ENCODE results near the gene EIF4E. TPM values are rescaled to one million over a fixed set of nuclear protein-coding genes. Genes with fewer than 3 reads are reported as not detected.
A peak's percentile ranks its signal among the peaks of the same experiment; 100 is the strongest.
"Not testable (repeated sequence)": the region's sequence is repeated elsewhere in the genome, so short reads cannot be mapped to it uniquely, and the experiment has no call there.

Gene EIF4E
- total RNA-seq, 1 donor = 241 TPM

GRCh38 chr4:98919996-98920395, 8.9 kb downstream of the EIF4E start:
- DNase-seq (ENCODE audit: low read depth) = peak; percentile 26
- TF ChIP-seq, protein P1, sequence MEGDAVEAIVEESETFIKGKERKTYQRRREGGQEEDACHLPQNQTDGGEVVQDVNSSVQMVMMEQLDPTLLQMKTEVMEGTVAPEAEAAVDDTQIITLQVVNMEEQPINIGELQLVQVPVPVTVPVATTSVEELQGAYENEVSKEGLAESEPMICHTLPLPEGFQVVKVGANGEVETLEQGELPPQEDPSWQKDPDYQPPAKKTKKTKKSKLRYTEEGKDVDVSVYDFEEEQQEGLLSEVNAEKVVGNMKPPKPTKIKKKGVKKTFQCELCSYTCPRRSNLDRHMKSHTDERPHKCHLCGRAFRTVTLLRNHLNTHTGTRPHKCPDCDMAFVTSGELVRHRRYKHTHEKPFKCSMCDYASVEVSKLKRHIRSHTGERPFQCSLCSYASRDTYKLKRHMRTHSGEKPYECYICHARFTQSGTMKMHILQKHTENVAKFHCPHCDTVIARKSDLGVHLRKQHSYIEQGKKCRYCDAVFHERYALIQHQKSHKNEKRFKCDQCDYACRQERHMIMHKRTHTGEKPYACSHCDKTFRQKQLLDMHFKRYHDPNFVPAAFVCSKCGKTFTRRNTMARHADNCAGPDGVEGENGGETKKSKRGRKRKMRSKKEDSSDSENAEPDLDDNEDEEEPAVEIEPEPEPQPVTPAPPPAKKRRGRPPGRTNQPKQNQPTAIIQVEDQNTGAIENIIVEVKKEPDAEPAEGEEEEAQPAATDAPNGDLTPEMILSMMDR (IDR thresholded peaks at IDR 0.05; ENCODE audit: insufficient read depth, low read depth, low read length) = no peak
- no peak overlapping the region for H3K4me3 ChIP-seq (ENCODE audit: low read depth, low read length)

DNA sequence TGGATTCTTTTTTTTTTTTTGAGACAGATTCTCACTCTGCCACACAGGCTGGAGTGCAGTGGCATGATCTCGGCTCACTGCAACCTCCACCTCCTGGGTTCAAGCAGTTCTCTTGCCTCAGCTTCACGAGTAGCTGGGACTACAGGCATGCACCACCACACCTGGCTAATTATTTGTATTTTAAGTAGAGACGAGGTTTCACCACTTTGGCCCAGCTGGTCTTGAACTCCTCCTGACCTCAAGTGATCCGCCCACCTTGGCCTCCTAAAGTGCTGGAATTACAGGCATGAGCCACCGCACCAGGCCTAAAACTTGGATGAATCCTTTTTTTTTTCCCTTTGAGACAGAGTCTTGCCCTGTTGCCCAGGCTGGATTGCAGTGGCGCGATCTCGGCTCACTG, 18.2 kb downstream of the EIF4E start:
- H3K4me3 ChIP-seq (ENCODE audit: low read depth, low read length); DNase-seq (ENCODE audit: low read depth): not testable (repeated sequence)

DNA sequence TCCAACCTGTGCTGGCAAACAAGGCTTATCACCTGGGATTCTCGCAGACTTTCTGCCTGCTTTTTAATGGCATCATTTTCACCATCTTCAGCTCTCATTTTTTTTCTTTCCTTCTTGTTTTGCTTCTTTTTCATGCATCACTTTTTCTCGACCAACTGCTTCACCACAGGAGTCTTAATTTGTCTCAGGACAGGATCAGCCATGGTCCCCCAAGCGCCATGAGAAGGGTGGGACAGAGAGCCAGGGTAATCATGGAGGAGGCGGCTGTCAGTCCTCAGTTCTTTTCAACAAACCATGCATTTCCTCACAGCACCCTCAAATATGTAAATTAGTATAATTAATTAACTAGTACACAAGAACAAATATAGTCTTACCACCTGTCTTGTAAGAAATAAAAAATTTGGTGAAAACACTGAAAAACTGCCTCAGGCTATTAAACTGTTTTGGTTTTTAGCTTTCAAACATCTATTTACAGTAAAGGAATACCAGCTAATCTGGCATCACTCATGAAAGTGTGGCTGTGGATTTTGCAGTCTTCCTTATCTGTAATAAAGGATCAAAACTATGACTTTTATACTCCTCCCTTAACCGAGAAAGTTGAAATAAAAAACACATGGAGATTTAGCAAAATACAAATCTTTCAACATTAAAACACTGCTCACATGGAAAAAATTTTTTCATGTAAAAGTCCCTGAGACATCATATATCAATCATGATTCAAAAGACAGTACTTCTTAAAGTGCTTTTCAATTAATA, 19.1 kb downstream of the EIF4E start:
- TF ChIP-seq, protein P1 (IDR thresholded peaks at IDR 0.05; ENCODE audit: insufficient read depth, low read depth, low read length) = no peak
- no peak overlapping the region for H3K4me3 ChIP-seq (ENCODE audit: low read depth, low read length)
- DNase-seq (ENCODE audit: low read depth) = peak; percentile 61

DNA sequence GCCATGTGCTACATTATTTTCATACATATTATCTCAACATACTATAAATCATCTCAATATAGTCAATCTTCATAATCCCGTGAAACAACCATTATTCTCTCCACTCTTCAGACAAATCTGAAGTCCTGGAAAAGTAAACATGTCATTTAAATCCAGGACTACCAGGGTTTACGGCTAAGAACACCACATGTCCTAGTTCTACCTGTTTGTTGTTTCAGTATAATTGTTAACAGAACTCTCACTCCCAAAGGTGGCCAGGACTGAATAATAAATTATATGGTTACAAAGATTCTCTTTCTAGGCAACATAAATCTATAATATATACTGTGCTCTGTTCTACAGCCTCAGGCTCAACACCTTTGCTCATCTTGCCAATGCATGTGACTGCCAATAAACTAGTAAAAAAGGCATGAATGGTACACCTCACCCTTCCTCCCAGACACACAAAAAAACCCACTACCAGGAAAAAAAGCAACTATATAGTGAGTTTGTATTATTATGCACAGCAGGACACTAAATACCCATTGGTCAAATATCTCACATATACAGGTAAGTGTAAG, 20.1 kb downstream of the EIF4E start:
- H3K4me3 ChIP-seq (ENCODE audit: low read depth, low read length) = no peak overlapping the region
- DNase-seq (ENCODE audit: low read depth) = no peak
- TF ChIP-seq, protein P1 (IDR thresholded peaks at IDR 0.05; ENCODE audit: insufficient read depth, low read depth, low read length) = no peak

DNA sequence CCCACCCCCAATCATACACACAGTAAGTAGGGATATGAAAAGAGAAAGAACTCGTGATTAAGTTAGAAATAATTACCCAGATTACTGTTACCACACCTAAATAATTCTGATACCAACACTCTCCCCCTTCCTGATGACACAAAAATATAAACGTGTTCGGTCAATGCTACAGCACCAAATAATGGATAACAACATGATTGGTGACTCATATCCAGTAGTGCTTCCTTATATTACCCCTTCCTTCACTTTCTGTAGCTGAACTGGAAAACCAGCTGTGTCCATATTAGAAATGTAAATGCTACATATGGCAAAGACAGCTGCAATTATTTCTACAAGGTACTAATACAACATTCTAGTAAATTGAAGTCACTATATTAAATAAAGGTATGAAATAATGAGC, 20.8 kb downstream of the EIF4E start:
- no peak for DNase-seq (ENCODE audit: low read depth)
- H3K4me3 ChIP-seq (ENCODE audit: low read depth, low read length) = no peak overlapping the region
- TF ChIP-seq, protein P1 (IDR thresholded peaks at IDR 0.05; ENCODE audit: insufficient read depth, low read depth, low read length) = no peak

- no peak for DNase-seq (ENCODE audit: low read depth)
- TF ChIP-seq, protein P1 (IDR thresholded peaks at IDR 0.05; ENCODE audit: insufficient read depth, low read depth, low read length) = no peak
- H3K4me3 ChIP-seq (ENCODE audit: low read depth, low read length) = no peak overlapping the region
Measured at GRCh38 chr4:98905839-98906238, 23.1 kb downstream of the EIF4E start.

GRCh38 chr4:98905297-98905696, 23.6 kb downstream of the EIF4E start:
- TF ChIP-seq, protein P1 (IDR thresholded peaks at IDR 0.05; ENCODE audit: insufficient read depth, low read depth, low read length) = no peak
- H3K4me3 ChIP-seq (ENCODE audit: low read depth, low read length) = no peak overlapping the region
- DNase-seq (ENCODE audit: low read depth) = no peak

All from fibroblast of villous mesenchyme (primary cell).